ENCODE results near the gene IL13RA1. TPM values are rescaled to one million over a fixed set of nuclear protein-coding genes. Genes with fewer than 3 reads are reported as not detected.
"Not testable (repeated sequence)": the region's sequence is repeated elsewhere in the genome, so short reads cannot be mapped to it uniquely, and the experiment has no call there.

IL13RA1 gene
- total RNA-seq, 1 experiment from 2014 or later, result 14.4 TPM

DNA sequence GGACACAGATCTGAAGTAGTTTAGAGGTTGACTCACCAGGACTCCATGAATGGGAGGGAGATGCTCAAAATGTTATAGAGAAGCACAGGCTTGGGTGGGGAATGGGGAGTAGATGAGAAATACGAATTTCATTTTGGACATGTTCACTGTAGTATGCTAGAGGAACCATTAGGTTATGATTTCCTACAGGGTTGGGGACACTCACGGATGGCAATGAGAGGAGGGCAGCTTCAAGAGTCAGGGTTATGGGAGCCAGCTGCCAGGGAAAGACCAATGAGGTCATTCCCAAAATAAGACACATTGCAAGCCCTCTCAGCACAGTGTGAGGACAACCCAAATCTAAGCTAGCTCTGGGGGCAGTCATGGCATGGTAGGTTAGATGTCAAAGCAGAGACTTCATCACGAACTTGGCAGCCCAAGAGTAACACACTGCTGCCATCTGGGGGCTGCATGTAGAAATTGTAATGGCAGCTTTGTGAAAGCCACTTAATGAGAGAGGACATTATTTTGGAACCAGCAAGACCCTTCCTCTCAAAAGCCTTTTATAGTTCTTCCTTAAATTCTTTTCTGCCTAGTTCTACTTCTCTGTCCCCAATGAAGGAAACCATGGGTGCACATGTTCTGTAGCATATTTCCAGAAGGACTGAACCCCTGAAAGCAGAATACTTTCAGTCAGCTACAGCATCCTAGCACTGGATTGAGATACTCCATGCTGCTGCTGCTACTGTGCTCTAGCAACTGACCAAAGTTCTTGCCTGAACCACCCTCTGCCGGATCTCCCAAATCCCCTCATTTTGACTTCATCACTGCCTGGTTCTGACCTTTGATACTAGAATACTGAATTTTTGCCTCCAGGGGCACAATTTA lies 80.0 kb downstream of the IL13RA1 start:
- no peaks in the 10 kb centered on the region for H3K79me1 ChIP-seq (ENCODE audit: insufficient read depth, low read depth, low read length, poor library complexity, severe bottlenecking)
- no peaks in the 10 kb centered on the region for H3K79me2 ChIP-seq (ENCODE audit: insufficient read depth, low read length)
- H2BK120ac ChIP-seq (ENCODE audit: low read depth, low read length, poor library complexity, severe bottlenecking), result no peak overlapping the region
- Mint-ChIP-seq H3K27ac (no peak overlapping the region), H3K9me3 (peaks cover 12 to 83% of the 10 kb centered on the region in 2 experiments; a peak in 4 of 5 replicates), H3K4me1 (no peaks in the 10 kb centered on the region), H3K4me3 (no peak overlapping the region), H3K27me3 (ENCODE audit: low read depth) (no peaks in the 10 kb centered on the region; the same call in none of the 2 replicates), H3K36me3 (ENCODE audit: insufficient read depth in 1 of 3, low read depth in 3 of 3) (peaks cover 0 to 6% (median 4%) of the 10 kb centered on the region in 3 experiments; a peak in 3 of 7 replicates)
- H3K9ac ChIP-seq (ENCODE audit: extremely low read depth, insufficient read length, low read length), result no peak overlapping the region
- no peak overlapping the region for H3K56ac ChIP-seq (ENCODE audit: insufficient read length, low read depth, low read length)
- peak; percentile 48 for DNase-seq
- no peak overlapping the region for H2BK5ac ChIP-seq (ENCODE audit: insufficient read length, low read length)
- H3K23me2 ChIP-seq (ENCODE audit: insufficient read length, low read depth, low read length, poor library complexity, severe bottlenecking), result no peaks in the 10 kb centered on the region
- no peak overlapping the region for H2AFZ ChIP-seq (ENCODE audit: low read length)
- H3K23ac ChIP-seq (ENCODE audit: insufficient read length, low read depth, low read length), result no peak overlapping the region
- H4K8ac ChIP-seq (replicated peaks; ENCODE audit: insufficient read length, low read depth, low read length), result no peak overlapping the region
- H4K20me1 ChIP-seq (ENCODE audit: control insufficient read depth, insufficient read depth, insufficient read length), result no peaks in the 10 kb centered on the region
- no peak overlapping the region for H4K5ac ChIP-seq (ENCODE audit: insufficient read length, low read depth, low read length)
- no peak overlapping the region for H3K4ac ChIP-seq (ENCODE audit: low read depth, low read length)
- H2BK12ac ChIP-seq (ENCODE audit: insufficient read length, low read depth, low read length), result no peak overlapping the region
- no peaks in the 10 kb centered on the region for H3K27me3 ChIP-seq (ENCODE audit: insufficient read depth, low read length)
- peaks cover 42% of the 10 kb centered on the region for H3K9me3 ChIP-seq (ENCODE audit: control insufficient read depth, low read depth, low read length)
- TF ChIP-seq, protein P1, sequence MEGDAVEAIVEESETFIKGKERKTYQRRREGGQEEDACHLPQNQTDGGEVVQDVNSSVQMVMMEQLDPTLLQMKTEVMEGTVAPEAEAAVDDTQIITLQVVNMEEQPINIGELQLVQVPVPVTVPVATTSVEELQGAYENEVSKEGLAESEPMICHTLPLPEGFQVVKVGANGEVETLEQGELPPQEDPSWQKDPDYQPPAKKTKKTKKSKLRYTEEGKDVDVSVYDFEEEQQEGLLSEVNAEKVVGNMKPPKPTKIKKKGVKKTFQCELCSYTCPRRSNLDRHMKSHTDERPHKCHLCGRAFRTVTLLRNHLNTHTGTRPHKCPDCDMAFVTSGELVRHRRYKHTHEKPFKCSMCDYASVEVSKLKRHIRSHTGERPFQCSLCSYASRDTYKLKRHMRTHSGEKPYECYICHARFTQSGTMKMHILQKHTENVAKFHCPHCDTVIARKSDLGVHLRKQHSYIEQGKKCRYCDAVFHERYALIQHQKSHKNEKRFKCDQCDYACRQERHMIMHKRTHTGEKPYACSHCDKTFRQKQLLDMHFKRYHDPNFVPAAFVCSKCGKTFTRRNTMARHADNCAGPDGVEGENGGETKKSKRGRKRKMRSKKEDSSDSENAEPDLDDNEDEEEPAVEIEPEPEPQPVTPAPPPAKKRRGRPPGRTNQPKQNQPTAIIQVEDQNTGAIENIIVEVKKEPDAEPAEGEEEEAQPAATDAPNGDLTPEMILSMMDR (conservative IDR thresholded peaks at IDR 0.05), result peak; percentile 75
- no peak overlapping the region for H4K91ac ChIP-seq (ENCODE audit: insufficient read length, low read depth, low read length)
- H3K18ac ChIP-seq (ENCODE audit: insufficient read length, low read depth, low read length), result no peak overlapping the region
- H2BK15ac ChIP-seq (ENCODE audit: low read depth, low read length), result no peak overlapping the region
- H3K27ac ChIP-seq (ENCODE audit: insufficient read length, low read depth, low read length), result no peak overlapping the region
- H2AK5ac ChIP-seq (ENCODE audit: insufficient read length, low read length), result no peak overlapping the region
- H3K4me1 ChIP-seq (ENCODE audit: insufficient read depth, low read length), result no peaks in the 10 kb centered on the region
- H2BK20ac ChIP-seq (ENCODE audit: low read depth, low read length, poor library complexity, severe bottlenecking), result no peak overlapping the region
- no peak overlapping the region for H3K4me2 ChIP-seq (ENCODE audit: insufficient read depth, insufficient read length, low read length)
- WGBS (ENCODE audit: extremely low coverage, insufficient read length, low lambda C conversion rate), result no CpG with 5 or more reads among the region's 4 CpGs
- H3T11ph ChIP-seq (ENCODE audit: low read length), result no peak overlapping the region
- H3K14ac ChIP-seq (ENCODE audit: insufficient read depth, low read length), result no peak overlapping the region

DNA sequence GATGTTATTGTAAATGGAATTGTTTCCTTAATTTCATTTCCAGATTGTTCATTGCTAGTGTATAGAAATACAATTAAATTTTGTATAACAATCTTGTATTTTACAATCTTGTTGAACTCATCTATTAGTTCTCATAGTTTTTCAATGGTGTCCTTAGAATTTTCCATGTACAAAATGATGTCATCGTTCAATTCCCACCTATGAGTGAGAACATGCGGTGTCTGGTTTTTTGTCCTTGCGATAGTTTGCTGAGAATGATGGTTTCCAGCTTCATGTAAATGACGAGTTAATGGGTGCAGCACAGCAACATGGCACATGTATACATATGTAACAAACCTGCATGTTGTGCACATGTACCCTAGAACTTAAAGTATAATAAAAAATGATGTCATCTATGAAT lies 89.9 kb downstream of the IL13RA1 start:
- H3K79me2 ChIP-seq (ENCODE audit: insufficient read depth, low read length); H3K4ac ChIP-seq (ENCODE audit: low read depth, low read length); H3K36me3 Mint-ChIP-seq (ENCODE audit: insufficient read depth in 1 of 3, low read depth in 3 of 3); DNase-seq; H3K79me1 ChIP-seq (ENCODE audit: insufficient read depth, low read depth, low read length, poor library complexity, severe bottlenecking); H2BK5ac ChIP-seq (ENCODE audit: insufficient read length, low read length); H4K91ac ChIP-seq (ENCODE audit: insufficient read length, low read depth, low read length); H2BK120ac ChIP-seq (ENCODE audit: low read depth, low read length, poor library complexity, severe bottlenecking); H3K4me1 Mint-ChIP-seq; H3K27ac ChIP-seq (ENCODE audit: insufficient read length, low read depth, low read length); H2BK15ac ChIP-seq (ENCODE audit: low read depth, low read length); H3T11ph ChIP-seq (ENCODE audit: low read length); H3K27ac Mint-ChIP-seq; H3K9ac ChIP-seq (ENCODE audit: extremely low read depth, insufficient read length, low read length); H2AK5ac ChIP-seq (ENCODE audit: insufficient read length, low read length); H3K27me3 ChIP-seq (ENCODE audit: insufficient read depth, low read length); H2BK20ac ChIP-seq (ENCODE audit: low read depth, low read length, poor library complexity, severe bottlenecking); H3K4me3 Mint-ChIP-seq; H3K4me2 ChIP-seq (ENCODE audit: insufficient read depth, insufficient read length, low read length); H3K4me1 ChIP-seq (ENCODE audit: insufficient read depth, low read length); H4K20me1 ChIP-seq (ENCODE audit: control insufficient read depth, insufficient read depth, insufficient read length); H2AFZ ChIP-seq (ENCODE audit: low read length); H3K23ac ChIP-seq (ENCODE audit: insufficient read length, low read depth, low read length); H4K5ac ChIP-seq (ENCODE audit: insufficient read length, low read depth, low read length); H3K18ac ChIP-seq (ENCODE audit: insufficient read length, low read depth, low read length); H2BK12ac ChIP-seq (ENCODE audit: insufficient read length, low read depth, low read length); H4K8ac ChIP-seq (replicated peaks; ENCODE audit: insufficient read length, low read depth, low read length); H3K23me2 ChIP-seq (ENCODE audit: insufficient read length, low read depth, low read length, poor library complexity, severe bottlenecking); H3K14ac ChIP-seq (ENCODE audit: insufficient read depth, low read length); H3K56ac ChIP-seq (ENCODE audit: insufficient read length, low read depth, low read length): not testable (repeated sequence)
- peaks cover 7 to 73% of the 10 kb centered on the region in 2 experiments for H3K9me3 Mint-ChIP-seq
- no CpG with 5 or more reads among the region's 4 CpGs for WGBS (ENCODE audit: extremely low coverage, insufficient read length, low lambda C conversion rate)
- H3K27me3 Mint-ChIP-seq (ENCODE audit: low read depth), result peaks cover 20% of the 10 kb centered on the region
- H3K9me3 ChIP-seq (ENCODE audit: control insufficient read depth, low read depth, low read length), result peaks cover 27% of the 10 kb centered on the region

Data from H9 (cell line).